ENCODE results near the gene ATXN7L2.
A peak's percentile ranks its signal among the peaks of the same experiment; 100 is the strongest.

GRCh38 chr1:109488201-109488600 lies 4.5 kb downstream of the ATXN7L2 start:
- TF ChIP-seq PKNOX1 (IDR thresholded peaks at IDR 0.05) (no peak), MXI1 (IDR thresholded peaks at IDR 0.05; ENCODE audit: low read depth, low read length) (no peak), FOXM1 (IDR thresholded peaks at IDR 0.05; ENCODE audit: low read depth, low read length) (no peak), PBX3 (IDR thresholded peaks at IDR 0.05; ENCODE audit: insufficient replicate concordance, low read depth, low read length) (no peak), CTCF (IDR thresholded peaks at IDR 0.05 in 2 of 3, conservative IDR thresholded peaks at IDR 0.05 in 1 of 3; ENCODE audit: control insufficient read depth in 2 of 3, extremely low read depth in 1 of 3, insufficient read depth in 1 of 3, low read depth in 3 of 3, low read length in 3 of 3) (peak in 1 of 3 experiments; percentile 3; a peak in 1 of 6 replicates), ETV6 (conservative IDR thresholded peaks at IDR 0.05 in 1 of 2, IDR thresholded peaks at IDR 0.05 in 1 of 2; ENCODE audit: borderline replicate concordance in 1 of 2, low read depth in 1 of 2) (no peak), NR2F1 (conservative IDR thresholded peaks at IDR 0.05) (no peak), EZH2 (IDR thresholded peaks at IDR 0.05; ENCODE audit: borderline replicate concordance, control insufficient read depth, low read depth, low read length) (no peak), POLR2A (IDR thresholded peaks at IDR 0.05; ENCODE audit: low read depth, low read length) (no peak), RAD21 (IDR thresholded peaks at IDR 0.05; ENCODE audit: insufficient read depth, low read depth, low read length) (no peak), CUX1 (IDR thresholded peaks at IDR 0.05; ENCODE audit: insufficient replicate concordance, low read depth, low read length) (no peak), NBN (IDR thresholded peaks at IDR 0.05) (no peak), SKIL (IDR thresholded peaks at IDR 0.05; ENCODE audit: low read depth, poor library complexity, severe bottlenecking) (no peak), SIN3A (IDR thresholded peaks at IDR 0.05; ENCODE audit: low read depth, low read length) (no peak)

Data from GM12878 (cell line).